Measurements from ENCODE around the gene DIP2A.

The DIP2A gene

GRCh38 chr21:46532080-46532479, 73.4 kb downstream of the DIP2A start:
- no peak overlapping the region for H3K4me3 ChIP-seq (ENCODE audit: low read depth, low read length)
- no peak overlapping the region for H3K27ac ChIP-seq
- H3K9me3 ChIP-seq (ENCODE audit: severe bottlenecking), result no peaks in the 10 kb centered on the region
- H3K36me3 ChIP-seq, result peaks cover 43% of the 10 kb centered on the region
- TF ChIP-seq, protein P1, sequence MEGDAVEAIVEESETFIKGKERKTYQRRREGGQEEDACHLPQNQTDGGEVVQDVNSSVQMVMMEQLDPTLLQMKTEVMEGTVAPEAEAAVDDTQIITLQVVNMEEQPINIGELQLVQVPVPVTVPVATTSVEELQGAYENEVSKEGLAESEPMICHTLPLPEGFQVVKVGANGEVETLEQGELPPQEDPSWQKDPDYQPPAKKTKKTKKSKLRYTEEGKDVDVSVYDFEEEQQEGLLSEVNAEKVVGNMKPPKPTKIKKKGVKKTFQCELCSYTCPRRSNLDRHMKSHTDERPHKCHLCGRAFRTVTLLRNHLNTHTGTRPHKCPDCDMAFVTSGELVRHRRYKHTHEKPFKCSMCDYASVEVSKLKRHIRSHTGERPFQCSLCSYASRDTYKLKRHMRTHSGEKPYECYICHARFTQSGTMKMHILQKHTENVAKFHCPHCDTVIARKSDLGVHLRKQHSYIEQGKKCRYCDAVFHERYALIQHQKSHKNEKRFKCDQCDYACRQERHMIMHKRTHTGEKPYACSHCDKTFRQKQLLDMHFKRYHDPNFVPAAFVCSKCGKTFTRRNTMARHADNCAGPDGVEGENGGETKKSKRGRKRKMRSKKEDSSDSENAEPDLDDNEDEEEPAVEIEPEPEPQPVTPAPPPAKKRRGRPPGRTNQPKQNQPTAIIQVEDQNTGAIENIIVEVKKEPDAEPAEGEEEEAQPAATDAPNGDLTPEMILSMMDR (IDR thresholded peaks at IDR 0.05; ENCODE audit: low read depth, low read length), result no peak
- DNase-seq, result no peak
- no peaks in the 10 kb centered on the region for H3K27me3 ChIP-seq (ENCODE audit: insufficient read depth, low read depth, severe bottlenecking)

DNA sequence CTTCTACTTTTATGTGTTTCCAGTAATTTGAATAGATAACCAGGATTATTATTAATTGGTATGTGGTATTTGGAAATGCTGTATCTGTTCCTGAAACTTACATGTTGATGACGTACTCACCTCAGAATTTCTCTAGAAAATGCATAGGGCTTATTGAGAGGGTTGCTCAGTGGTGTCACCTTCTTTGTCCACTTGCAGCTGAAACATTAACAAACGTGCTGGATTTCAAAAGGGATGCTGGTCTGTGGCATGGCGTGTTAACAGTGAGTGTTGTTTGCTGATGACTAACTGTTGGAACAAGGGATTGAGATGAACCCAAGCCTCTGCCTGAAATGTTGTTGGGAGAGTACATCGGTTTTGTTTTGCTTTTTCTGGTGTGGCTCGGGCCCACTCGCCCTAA, 78.3 kb downstream of the DIP2A start:
- Histone ChIP-seq H3K27me3 (ENCODE audit: insufficient read depth, low read depth, severe bottlenecking) (no peaks in the 10 kb centered on the region), H3K36me3 (peaks cover 68% of the 10 kb centered on the region)

GRCh38 chr21:46538262-46538661, 79.6 kb downstream of the DIP2A start:
- no peak for DNase-seq
- H3K36me3 ChIP-seq, result peaks cover 69% of the 10 kb centered on the region
- TF ChIP-seq, protein P1 (IDR thresholded peaks at IDR 0.05; ENCODE audit: low read depth, low read length), result no peak

More for the DNA sequence above, 78.3 kb downstream of the DIP2A start:
- no peak overlapping the region for H3K27ac ChIP-seq
- DNase-seq, result no peak
- TF ChIP-seq, protein P1 (IDR thresholded peaks at IDR 0.05; ENCODE audit: low read depth, low read length), result no peak
- no peak overlapping the region for H3K4me3 ChIP-seq (ENCODE audit: low read depth, low read length)
- no peaks in the 10 kb centered on the region for H3K9me3 ChIP-seq (ENCODE audit: severe bottlenecking)

GRCh38 chr21:46538851-46539666, 80.4 kb downstream of the DIP2A start:
- Histone ChIP-seq H3K36me3 (peaks cover 68% of the 10 kb centered on the region), H3K27me3 (ENCODE audit: insufficient read depth, low read depth, severe bottlenecking) (no peaks in the 10 kb centered on the region), H3K27ac (no peak overlapping the region), H3K9me3 (ENCODE audit: severe bottlenecking) (no peaks in the 10 kb centered on the region), H3K4me3 (ENCODE audit: low read depth, low read length) (no peak overlapping the region)
- no peak for DNase-seq
- TF ChIP-seq, protein P1 (IDR thresholded peaks at IDR 0.05; ENCODE audit: low read depth, low read length), result no peak

More at GRCh38 chr21:46538262-46538661, 79.6 kb downstream of the DIP2A start:
- no peaks in the 10 kb centered on the region for H3K27me3 ChIP-seq (ENCODE audit: insufficient read depth, low read depth, severe bottlenecking)
- H3K4me3 ChIP-seq (ENCODE audit: low read depth, low read length), result no peak overlapping the region
- H3K9me3 ChIP-seq (ENCODE audit: severe bottlenecking), result no peaks in the 10 kb centered on the region
- H3K27ac ChIP-seq, result no peak overlapping the region

- no peak for DNase-seq
- Histone ChIP-seq H3K36me3 (peaks cover 69% of the 10 kb centered on the region), H3K27ac (no peak overlapping the region), H3K9me3 (ENCODE audit: severe bottlenecking) (no peaks in the 10 kb centered on the region), H3K27me3 (ENCODE audit: insufficient read depth, low read depth, severe bottlenecking) (no peaks in the 10 kb centered on the region), H3K4me3 (ENCODE audit: low read depth, low read length) (no peak overlapping the region)
- TF ChIP-seq, protein P1 (IDR thresholded peaks at IDR 0.05; ENCODE audit: low read depth, low read length), result no peak
These were observed 81.5 kb downstream of the DIP2A start for GRCh38 chr21:46540087-46540710.

Data from WERI-Rb-1 (cell line).